GM18868 (cell line): ENCODE data around the gene KIF19.

Source experiments
- ATAC-seq: cut with Tn5 transposase; IDR thresholded peaks from one replicate; pipeline ENCODE4 v1.9.1; 2021; ENCODE audit warnings: mild to moderate bottlenecking, moderate library complexity; ENCODE audit not compliant: unreplicated experiment

The KIF19 gene

DNA sequence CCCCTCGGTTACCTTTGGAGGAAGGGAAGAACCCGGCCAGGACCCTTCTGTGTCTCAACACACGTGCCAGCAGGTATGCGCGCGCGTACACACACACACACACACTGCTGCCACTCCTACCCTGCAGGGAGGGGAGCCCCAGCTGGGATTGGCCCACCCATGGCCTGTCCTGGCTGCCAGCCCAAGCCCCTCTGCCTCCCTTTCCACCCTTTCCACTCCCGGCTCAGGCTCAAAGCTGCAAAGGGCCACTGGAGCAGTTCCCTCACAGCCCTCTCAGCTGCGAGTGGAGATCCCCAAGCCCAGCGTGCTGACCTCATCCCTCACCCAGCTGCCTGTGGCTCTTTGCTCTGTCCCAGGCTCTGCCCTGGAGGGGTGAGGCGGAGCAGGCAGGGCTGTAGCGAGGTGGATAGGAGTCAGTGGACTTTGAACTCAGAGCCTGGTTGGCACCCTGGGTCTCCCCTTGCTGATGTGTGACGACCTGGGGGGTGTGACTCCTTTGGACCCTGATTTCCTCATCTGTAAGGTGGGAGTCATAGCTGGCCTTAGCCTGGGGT, 14.5 kb downstream of the KIF19 start:
- no peak for ATAC-seq

DNA sequence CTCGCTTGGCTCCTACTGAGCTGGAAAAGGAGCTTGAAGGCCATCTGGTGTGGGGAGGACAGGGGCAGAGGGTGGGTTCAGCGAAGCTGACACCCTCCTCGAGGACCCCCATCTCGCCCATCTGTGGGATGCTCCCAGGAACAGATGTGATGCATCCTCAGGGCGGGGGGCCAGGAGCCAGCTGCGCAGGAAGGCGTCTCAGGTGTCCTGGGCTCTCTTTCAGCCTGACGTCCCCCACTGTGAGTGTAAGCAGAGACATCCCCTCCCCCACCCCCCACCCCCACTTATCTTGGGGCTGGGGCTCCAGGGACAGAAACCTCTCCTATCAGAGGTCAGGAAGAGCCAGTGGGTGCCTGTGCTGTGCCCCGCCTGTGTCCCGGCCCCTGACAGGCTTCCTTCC, 16.2 kb downstream of the KIF19 start:
- ATAC-seq = no peak

DNA sequence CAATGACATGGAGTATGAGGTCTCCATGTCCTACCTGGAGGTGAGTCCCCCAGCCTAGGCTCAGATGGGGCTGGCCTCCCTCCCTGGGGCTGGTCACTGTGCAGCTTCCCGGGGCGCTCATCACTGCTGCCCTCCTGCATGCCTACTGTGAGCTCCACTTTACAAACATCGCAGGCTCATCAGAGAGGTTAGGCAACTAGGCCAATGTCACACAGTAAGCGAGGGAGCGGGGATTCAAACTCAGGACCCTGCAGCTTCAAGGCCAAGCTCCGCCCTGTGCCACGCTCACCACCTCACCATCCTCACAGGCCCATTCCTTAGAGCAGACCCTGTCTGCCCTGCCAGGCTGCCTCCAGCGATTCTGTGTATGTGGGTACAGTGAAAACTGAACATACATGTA, 17.1 kb downstream of the KIF19 start:
- ATAC-seq = no peak

DNA sequence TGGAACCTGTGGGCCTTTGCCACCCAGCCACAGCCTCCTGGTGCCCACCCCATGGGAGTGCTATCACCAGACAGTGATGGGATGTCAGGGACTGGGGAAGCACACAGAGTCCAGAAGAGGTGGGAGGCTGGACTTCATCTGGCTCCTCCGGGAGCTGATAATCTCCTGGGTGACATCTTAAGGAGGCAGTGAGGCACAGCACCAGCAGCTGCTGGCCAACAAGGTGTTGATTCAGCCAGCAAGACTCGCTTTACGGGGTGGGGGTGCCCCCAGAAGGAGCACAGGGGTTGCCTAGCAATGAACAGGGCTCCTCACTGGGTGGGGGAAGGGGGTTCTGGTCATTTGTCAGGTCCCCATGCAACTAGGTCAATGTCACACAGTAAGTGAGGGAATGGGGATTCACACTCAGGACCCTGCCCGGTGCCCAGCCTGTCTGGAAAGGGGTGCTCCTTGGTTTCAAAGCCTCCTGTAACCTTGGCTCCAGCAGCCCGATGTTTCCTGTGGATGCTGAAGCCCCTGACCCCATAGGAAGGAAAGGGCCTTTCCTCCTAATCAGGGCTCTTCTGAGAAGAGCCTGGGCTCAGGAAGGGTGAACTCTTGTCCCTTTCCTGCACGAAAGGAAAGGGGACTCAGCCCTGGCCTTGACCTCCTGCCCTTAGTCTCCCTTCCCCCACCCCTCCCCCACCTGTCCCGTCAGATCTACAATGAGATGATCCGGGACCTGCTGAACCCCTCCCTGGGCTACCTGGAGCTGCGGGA, 17.7 kb downstream of the KIF19 start:
- ATAC-seq = no peak

DNA sequence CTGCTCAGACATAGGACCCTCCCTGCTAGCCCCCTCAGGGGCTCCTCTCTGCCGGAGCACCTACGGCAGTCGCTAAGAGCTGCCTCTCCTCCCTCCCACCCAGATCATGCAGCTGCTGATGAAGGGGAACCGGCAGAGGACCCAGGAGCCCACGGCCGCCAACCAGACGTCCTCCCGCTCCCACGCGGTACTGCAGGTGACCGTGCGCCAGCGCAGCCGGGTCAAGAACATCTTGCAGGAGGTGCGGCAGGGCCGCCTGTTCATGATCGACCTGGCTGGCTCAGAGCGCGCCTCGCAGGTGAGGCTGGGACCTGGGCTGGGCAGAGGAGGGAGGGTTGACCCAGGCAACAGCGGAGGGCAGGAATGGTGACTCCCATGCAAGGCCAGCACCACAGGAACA, 18.6 kb downstream of the KIF19 start:
- ATAC-seq = no peak

DNA sequence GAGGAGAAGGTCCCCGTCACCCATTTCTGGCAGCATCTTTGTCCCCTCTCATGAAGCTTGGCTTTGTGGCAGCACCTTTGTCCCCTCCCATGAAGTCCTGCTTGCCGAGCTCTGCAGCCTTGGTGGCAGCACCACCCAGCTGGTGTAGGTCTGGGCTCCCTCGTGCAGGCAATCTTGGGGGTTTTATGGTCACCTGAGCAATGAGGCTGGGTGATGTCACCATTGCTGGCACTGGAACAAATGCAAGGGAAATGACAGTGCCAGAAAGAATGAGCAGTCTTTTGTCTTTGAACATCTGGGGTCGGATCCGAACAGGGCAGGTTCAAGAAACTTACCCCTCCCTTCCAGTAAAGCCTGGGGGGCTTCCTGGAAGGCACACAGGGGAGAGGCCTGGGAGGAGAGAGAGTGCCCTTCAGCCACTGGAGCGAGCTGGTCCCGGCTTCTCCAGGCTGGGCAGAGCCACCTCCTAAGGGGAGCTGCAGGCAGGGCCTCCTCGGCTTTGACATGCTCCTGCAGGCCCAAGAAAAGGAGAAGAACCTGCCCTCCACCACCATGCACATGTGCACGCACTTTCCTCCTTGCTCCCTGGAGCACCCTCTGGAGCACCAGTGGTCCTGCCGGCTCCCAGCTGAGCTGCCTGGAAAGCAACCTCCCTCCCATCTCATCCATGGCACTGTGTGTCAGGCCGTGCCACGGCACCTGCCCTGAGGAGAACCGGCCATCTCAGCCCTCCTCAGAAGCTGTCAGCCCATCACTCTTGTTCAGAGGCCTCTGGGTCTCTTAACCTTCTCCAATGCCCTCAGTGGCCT, 19.6 kb downstream of the KIF19 start:
- ATAC-seq = no peak

DNA sequence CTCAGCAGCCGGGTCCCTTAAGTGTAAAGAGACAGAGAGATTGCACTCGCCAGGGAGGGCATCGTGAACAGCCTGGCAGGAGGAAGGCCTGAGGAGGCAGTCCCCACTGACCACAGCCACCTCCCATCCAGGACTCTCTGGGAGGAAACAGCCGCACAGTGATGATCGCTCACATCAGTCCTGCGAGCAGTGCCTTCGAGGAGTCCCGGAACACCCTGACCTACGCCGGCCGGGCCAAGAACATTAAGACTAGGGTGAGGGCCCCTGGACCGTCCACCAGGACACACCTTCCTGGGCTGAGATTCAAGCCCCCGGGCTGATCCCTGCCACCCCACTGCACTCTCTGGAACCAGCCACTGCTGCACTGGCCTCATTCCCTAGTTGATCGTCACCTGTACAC, 21.6 kb downstream of the KIF19 start:
- no peak for ATAC-seq

DNA sequence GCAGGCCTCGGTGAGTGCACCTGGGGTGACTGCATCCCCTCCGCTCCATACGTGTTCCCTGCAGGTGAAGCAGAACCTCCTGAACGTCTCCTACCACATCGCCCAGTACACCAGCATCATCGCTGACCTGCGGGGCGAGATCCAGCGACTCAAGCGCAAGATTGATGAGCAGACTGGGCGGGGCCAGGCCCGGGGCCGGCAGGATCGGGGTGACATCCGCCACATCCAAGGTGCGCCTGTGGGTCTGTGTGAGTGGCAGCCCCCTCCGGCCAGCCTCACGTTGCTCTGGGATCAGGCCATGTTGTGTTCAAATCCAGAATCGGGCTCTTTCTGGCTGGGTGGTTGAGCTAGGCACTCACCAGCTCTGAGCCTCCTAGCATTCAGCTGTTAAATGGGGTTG, 23.1 kb downstream of the KIF19 start:
- ATAC-seq = no peak

DNA sequence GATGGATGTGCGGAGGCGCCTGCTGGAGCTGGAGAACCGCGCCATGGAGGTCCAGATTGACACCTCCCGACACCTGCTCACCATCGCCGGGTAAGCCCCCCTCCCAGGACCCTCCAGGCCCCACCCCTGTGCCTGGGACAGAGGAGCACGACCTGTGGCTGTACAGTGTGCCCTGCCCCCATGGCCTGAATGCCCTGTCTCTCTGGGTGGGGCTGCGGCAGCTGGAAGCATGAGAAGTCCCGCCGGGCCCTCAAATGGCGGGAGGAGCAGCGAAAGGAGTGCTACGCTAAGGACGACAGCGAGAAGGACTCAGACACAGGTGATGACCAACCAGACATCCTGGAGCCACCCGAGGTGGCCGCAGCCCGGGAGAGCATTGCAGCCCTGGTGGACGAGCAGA, 24.5 kb downstream of the KIF19 start:
- ATAC-seq = no peak

DNA sequence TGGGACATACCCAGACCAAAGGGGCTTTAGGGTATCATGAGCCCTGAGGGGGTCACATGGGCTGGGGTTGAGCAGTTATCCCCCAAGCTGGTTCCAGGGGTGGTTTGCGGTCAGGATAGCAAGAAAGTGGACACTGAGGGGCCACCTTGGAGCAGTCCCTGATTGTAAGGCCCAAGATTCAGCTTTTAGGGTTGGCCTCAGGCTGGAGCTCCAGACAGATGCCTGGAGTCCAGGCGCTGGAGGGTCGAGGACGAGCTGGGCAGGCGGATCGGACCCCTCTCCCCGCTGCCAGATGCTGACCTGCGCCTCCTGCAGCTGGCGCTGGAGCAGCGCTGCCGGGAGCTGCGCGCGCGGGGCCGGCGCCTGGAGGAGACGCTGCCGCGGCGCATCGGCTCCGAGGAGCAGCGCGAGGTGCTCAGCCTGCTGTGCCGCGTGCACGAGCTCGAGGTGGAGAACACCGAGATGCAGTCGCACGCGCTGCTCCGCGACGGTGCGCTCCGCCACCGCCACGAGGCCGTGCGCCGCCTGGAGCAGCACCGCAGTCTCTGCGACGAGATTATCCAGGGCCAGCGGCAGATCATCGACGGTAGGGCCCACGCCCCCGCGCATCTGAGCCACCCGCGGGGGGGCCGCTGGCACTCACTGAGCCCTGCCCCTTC, 25.7 kb downstream of the KIF19 start:
- no peak for ATAC-seq

DNA sequence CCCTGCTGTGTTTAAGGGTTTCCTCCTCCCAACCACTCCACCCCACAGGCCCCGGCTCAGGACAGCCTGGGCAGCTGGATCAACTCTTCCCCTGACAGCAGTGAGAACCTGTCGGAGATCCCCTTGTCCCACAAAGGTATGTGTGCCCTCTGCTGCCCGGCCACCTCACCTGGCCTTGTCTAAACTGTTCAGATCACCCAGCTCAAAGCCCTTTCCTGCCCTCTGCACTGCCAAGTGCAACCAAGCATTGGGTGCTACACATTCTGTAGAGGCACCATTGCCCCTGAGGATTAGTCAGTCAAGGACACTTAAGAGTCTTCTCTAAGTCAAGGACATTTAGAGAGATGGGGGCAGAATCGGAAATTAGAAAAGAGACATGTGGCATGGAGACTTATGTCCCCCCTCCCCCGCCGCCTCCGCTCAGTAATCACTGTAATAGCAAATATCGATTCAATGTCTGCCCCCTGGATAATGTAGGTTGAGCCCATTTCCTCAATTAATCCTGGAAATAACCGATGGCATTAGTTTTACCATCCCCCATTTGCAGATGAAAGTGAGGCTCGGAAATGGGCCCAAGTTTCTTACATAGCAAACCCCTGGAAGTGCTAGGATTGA, 27.5 kb downstream of the KIF19 start:
- ATAC-seq = no peak

DNA sequence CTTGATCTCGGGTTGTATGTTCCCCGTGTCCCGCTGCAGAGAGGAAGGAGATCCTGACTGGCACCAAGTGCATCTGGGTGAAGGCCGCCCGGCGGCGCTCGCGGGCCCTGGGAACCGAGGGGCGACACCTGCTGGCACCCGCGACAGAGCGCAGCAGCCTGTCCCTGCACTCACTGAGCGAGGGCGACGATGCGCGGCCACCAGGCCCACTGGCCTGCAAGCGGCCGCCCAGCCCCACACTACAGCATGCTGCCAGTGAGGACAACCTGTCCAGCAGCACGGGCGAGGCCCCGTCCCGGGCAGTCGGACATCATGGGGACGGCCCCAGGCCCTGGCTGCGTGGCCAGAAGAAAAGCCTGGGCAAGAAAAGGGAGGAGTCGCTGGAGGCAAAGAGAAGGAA, 28.1 kb downstream of the KIF19 start:
- ATAC-seq = peak; percentile 72

DNA sequence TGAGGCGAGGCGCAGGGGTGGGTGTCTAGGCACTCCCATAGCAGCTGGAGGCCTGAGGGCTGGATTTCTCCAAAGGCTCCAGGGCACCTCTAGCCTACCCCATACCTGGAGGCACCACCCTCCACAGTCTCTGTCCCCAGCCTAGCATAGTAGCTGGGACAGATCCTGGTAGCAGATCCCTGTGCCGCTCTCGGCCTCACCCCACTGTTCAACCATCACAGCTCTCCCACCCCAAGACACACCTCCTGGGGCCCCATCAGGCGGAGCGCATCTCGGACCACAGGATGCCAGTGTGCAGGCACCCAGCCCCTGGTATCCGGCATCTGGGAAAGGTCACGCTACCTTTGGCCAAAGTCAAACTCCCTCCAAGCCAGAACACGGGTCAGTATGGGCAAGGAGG, 28.5 kb downstream of the KIF19 start:
- ATAC-seq = no peak

DNA sequence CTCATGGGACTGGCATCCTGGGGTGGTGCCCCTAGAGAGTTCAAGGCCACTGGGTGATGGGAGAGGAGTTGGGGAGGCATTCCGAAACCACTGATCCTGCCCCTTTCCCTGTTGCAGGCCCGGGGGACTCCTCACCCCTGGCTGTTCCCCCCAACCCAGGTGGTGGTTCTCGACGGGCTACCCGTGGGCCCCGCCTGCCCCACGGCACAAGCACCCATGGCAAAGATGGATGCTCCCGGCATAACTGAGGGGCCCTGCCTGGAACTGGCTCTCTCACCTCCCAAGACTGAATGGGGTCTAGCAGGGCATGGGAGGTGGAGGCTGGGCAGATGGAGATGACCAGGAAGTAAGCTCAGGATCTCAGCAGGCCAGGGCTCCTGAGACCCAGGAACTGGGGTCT, 29.0 kb downstream of the KIF19 start:
- ATAC-seq = no peak

DNA sequence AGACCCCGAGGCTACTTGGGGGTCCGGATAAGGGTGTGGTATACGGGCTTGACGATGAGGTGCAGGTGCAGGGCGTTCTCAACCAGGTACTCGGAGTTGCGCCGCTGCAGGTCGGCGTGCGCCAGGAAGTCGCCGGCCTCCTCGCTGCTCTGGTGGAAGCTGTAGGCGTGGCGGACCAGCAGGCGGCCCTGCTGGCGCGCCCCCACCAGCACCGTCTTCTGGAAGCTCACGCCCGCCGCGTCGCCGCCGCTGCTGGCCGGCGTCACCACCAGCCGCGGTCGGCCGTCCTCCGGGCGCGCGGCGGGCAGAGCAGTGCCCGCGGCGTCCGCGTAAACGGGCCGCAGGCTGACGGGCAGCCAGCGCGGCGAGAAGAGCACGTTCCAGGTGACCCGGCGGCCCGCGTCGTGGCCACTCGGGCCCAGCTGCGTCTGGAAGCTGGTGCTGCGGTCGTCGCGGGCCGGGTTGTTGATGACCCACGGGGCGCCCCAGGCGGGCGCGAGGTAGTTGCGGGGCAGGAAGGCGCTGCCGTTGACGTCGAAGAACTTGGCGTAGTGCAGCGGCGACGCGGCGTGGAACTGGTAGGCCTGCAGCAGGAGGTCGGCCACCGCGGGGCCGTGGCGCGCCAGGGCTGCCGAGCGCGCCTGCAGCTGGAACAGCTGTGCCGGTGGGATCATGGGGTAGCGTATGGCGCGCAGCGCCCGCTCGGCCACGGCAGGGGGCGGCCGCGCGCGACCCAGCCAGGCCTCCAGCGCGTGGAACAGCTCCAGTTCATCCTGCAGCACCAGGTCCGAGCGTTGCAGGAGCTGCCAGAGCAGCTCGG, 30.8 kb downstream of the KIF19 start:
- no peak for ATAC-seq

DNA sequence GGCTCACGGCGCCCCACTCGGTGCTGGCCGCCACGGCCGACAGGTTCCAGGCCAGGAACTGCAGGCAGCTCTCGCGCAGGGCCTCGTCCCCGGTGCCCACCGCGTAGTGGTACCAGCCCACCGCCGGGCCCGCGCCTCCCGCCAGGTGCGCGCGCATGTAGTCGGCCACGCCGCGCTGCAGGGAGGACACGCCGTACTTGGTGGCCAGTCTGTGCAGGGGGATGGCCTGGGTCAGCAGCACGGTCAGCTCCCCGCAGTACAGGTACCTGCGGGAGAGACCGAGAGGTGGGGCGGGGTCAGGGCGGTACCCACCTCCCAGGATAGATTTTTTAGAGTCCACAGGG, 31.4 kb downstream of the KIF19 start:
- no peak for ATAC-seq

DNA sequence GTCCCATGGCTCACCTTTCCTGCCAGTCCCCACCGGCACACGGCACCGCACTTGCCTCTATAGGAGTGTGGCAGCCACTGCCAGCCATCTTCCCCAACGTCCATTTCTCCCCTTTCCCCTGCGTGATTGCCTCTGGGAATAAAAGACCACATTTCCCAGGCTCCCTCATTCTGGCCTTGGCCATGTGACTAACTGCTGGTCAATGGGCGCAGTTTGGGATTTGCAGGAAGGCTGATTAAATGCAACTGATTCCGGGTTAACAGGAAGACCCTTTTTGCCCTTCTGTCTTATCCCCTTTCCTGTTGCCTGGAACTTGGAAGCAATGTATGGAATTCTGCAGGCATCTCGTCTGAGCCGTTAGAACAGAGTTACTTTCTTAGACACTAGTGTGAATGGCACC, 32.7 kb downstream of the KIF19 start:
- no peak for ATAC-seq

DNA sequence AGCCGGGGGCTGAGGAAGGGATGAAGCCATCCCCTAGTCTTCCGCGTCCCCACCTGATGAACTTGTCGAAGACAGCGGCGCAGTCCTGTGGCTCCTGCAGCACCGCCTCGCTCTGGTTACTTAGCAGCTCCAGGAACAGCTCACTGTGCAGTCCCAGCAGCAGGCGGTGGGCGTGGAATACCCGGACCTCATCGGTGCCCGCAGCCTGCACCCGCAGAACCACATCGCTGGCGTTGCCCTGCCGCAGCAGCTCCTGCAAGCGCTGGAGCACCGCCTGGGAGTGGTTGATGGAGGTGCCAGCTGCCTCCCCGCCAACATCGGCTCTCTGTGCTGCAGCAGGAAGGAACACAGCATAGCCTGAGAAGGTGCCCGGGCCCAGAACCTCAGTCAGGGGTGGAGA, 33.9 kb downstream of the KIF19 start:
- ATAC-seq = no peak

DNA sequence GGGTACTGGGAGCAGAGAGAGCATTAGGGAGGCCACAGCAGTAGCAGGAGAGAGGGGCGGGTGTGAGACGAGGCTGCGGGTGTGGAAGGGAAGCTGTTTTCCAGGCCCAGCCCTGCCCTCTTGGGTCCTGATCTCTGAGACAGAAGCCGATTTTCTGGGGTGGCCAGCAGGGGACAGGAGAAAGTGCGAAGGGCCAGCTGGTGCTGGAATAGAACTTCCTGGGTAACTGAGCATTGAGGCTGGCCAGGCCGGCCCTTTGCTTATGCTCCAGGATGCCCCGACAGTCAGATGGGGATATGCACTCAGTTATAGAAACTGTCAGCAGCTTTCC, 34.8 kb downstream of the KIF19 start:
- no peak for ATAC-seq

DNA sequence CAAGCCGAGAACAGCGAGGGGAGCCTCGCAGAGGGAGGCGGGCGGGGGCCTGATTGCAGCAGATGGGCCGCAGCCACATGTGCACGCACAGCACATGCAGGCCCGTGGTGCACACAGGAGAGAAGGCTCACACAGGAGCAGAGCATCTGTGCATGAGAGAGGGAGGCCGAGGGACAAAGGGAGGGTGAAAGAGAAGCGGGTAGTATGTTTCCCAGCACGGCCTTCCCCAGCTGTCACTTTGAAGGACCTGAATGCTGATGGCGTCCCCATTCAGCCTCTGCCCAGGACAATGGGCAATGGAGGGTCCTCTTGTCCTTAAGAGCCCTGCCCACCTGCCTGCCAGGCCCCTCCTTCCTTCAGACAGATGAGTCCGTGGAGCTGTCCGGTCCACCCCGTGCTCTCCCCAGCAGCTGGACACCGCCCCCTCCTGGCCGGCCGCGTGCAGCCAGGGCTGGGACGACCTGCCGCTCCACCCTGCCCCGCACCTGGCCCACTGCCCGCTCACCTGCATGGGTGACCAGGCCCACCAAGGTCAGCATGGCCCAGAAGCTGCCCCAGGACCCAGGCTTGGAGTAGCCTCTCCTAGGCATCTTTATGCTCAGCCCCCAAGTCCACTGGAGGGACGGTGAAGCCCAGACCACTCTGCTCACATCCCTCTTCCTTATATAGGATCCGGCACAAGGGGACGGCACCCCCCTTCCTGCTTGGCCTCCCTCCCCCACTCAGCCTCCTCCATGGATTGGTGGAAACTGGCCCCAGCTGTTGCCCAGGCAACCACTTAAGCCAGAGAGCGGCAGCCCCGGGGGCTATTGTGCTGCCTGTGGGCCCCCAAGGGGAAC, 35.4 kb downstream of the KIF19 start, which contains the start of gene BTBD17:
Gene BTBD17, minus strand, starts transcription at position 639 of the 839 bp plus-strand sequence. Its CDS starts 49 bp downstream, at position 590.
- ATAC-seq = no peak
